ENCODE data around the gene CIRBP.

Gene CIRBP

GRCh38 chr19:1282588-1283206, 13.6 kb downstream of the CIRBP start:
- no peak for DNase-seq

- DNase-seq: no peak
Observed at GRCh38 chr19:1283207-1283916, 14.2 kb downstream of the CIRBP start.

- no peak for DNase-seq
Observed at GRCh38 chr19:1283917-1284292, 14.8 kb downstream of the CIRBP start.

- DNase-seq: no peak
Observed at GRCh38 chr19:1284293-1284978, 15.3 kb downstream of the CIRBP start.

GRCh38 chr19:1284979-1285736, 16.0 kb downstream of the CIRBP start:
- DNase-seq: no peak

GRCh38 chr19:1285737-1286360, 16.7 kb downstream of the CIRBP start, which contains the start of gene EFNA2:
Gene EFNA2 (plus strand): TSS chr19:1285873. CDS start chr19:1286169, 296 bp downstream.
- DNase-seq: no peak

GRCh38 chr19:1286487-1287353, 17.6 kb downstream of the CIRBP start:
- DNase-seq: no peak

GRCh38 chr19:1287354-1288225, 18.5 kb downstream of the CIRBP start:
- DNase-seq: no peak

- no peak for DNase-seq
Observed at GRCh38 chr19:1288226-1288612, 19.1 kb downstream of the CIRBP start.

- DNase-seq: no peak
Observed at GRCh38 chr19:1288833-1289685, 19.9 kb downstream of the CIRBP start.

GRCh38 chr19:1289686-1290025, 20.5 kb downstream of the CIRBP start:
- DNase-seq: no peak

- no peak for DNase-seq
Observed at GRCh38 chr19:1290196-1290702, 21.1 kb downstream of the CIRBP start.

GRCh38 chr19:1290703-1291651, 21.8 kb downstream of the CIRBP start:
- no peak for DNase-seq

- no peak for DNase-seq
Observed at GRCh38 chr19:1291761-1292418, 22.8 kb downstream of the CIRBP start.

GRCh38 chr19:1292419-1293151, 23.5 kb downstream of the CIRBP start:
- DNase-seq: no peak

GRCh38 chr19:1293782-1294604, 24.9 kb downstream of the CIRBP start:
- DNase-seq: no peak
